GM19193 (cell line): Measurements from ENCODE around the gene SLCO4A1.

Experiments
- POLR2A ChIP-seq: IDR thresholded peaks from 4 replicates; pipeline ENCODE4 v1.6.1; 2011; ENCODE audit not compliant: insufficient read depth, insufficient read length; ENCODE audit errors: extremely low read depth

Gene SLCO4A1

GRCh38 chr20:62603021-62603906, 39.0 kb upstream of the SLCO4A1 start:
- TF ChIP-seq POLR2A, result no peak

- TF ChIP-seq POLR2A, result no peak
These were observed 38.2 kb upstream of the SLCO4A1 start for GRCh38 chr20:62603907-62604785.

- no peak for TF ChIP-seq POLR2A
These were observed 37.5 kb upstream of the SLCO4A1 start for GRCh38 chr20:62604796-62605195.

- no peak for TF ChIP-seq POLR2A
These were observed 36.9 kb upstream of the SLCO4A1 start for GRCh38 chr20:62605236-62605943.

GRCh38 chr20:62606016-62606415, 36.3 kb upstream of the SLCO4A1 start:
- TF ChIP-seq POLR2A, result no peak

- no peak for TF ChIP-seq POLR2A
These were observed 35.6 kb upstream of the SLCO4A1 start for GRCh38 chr20:62606551-62607201.

GRCh38 chr20:62607366-62608217, 34.7 kb upstream of the SLCO4A1 start:
- no peak for TF ChIP-seq POLR2A

GRCh38 chr20:62608218-62608565, 34.1 kb upstream of the SLCO4A1 start:
- no peak for TF ChIP-seq POLR2A

GRCh38 chr20:62609279-62609720, 33.0 kb upstream of the SLCO4A1 start:
- no peak for TF ChIP-seq POLR2A

- no peak for TF ChIP-seq POLR2A
These were observed 32.2 kb upstream of the SLCO4A1 start for GRCh38 chr20:62609811-62610757.

- no peak for TF ChIP-seq POLR2A
These were observed 31.3 kb upstream of the SLCO4A1 start for GRCh38 chr20:62611012-62611411.

GRCh38 chr20:62611819-62612218, 30.5 kb upstream of the SLCO4A1 start:
- TF ChIP-seq POLR2A, result no peak

- no peak for TF ChIP-seq POLR2A
These were observed 28.0 kb upstream of the SLCO4A1 start for GRCh38 chr20:62614085-62614960.
